HepG2 (cell line): ENCODE measurements around the gene FJX1. TPM values are rescaled to one million over a fixed set of nuclear protein-coding genes. Genes with fewer than 3 reads are reported as not detected.

Experiments
- ATAC-seq: fragments of 200-7000 bp; cut with Tn5 transposase; 3 replicates; pipeline ENCODE4 v1.9.1; 2020; ENCODE audit warnings: mild to moderate bottlenecking, moderate library complexity
- BruUV-seq: library from RNA; stranded (reverse); fragments of 400-500 nt; replicated peaks from 2 replicates; lab custom pipeline; 2021; lab: Mats Ljungman, UMichigan
- CTCF ChIA-PET: fragments of 300-600 bp; formaldehyde crosslinking; extraction: SDS; loops from one replicate; lab custom pipeline; 2021; ENCODE audit warnings: low total read pairs, inconsistent platforms, low intra/inter-chr PET ratio; lab: Yijun Ruan, JAX
- POLR2A ChIA-PET: fragments of 350-600 bp; sonication (Branson Sonifier 250); formaldehyde crosslinking; loops from one replicate; lab custom pipeline; 2020; ENCODE audit warnings: antibody characterized with exemption, inconsistent platforms; lab: Yijun Ruan, JAX
- DNase-seq: peaks from one replicate; pipeline ENCODE4 v3.0.0-alpha.2; 2015; ENCODE audit warnings: low spot score
- FAIRE-seq: peaks from 3 replicates; lab custom pipeline; 2011; peaks lifted over from hg19 to GRCh38; lab: Jason Lieb, UNC
- H2AFZ ChIP-seq: one replicate; pipeline ENCODE4 v1.6.1; 2011; ENCODE audit warnings: low read length, inconsistent platforms
- H3K27ac ChIP-seq: fragments of 300-600 bp; 3 replicates; pipeline ENCODE4 v1.8.0; 2011; ENCODE audit warnings: mixed run types, mild to moderate bottlenecking, mixed read lengths, low read length, inconsistent platforms; ENCODE audit not compliant: insufficient read depth; ENCODE audit errors: extremely low read length
- H3K27me3 ChIP-seq, 2 experiments: fragments of 200-600 bp in 1 of 2; 2 replicates in 1 of 2; 3 replicates in 1 of 2; pipeline versions ENCODE4 v1.6.0 to v1.8.0; 2011; ENCODE audit warnings: low read length in 2 of 2, mild to moderate bottlenecking in 2 of 2, moderate library complexity in 2 of 2, inconsistent platforms in 1 of 2; ENCODE audit not compliant: insufficient read depth in 2 of 2, control insufficient read depth in 1 of 2
- H3K36me3 ChIP-seq, 2 experiments: fragments of 200-600 bp in 1 of 2; replicated peaks in 1 of 2; 2 replicates in 1 of 2; 3 replicates in 1 of 2; pipeline versions ENCODE4 v1.5.1 to v1.8.0; 2011; ENCODE audit warnings: low read length in 2 of 2, inconsistent platforms in 1 of 2; ENCODE audit not compliant: insufficient read depth in 2 of 2, control insufficient read depth in 1 of 2
- H3K4me1 ChIP-seq: 2 replicates; pipeline ENCODE4 v1.5.1; 2012; ENCODE audit warnings: low read length, inconsistent platforms; ENCODE audit not compliant: insufficient read depth
- H3K4me2 ChIP-seq: 2 replicates; pipeline ENCODE4 v1.6.0; 2011; ENCODE audit warnings: low read depth, low read length, inconsistent platforms
- H3K4me3 ChIP-seq, 3 experiments: fragments of 200-600 bp in 1 of 3; sonication (generic), shearing (Covaris generic) in 1 of 3; replicated peaks in 1 of 3; 2 replicates each; pipeline ENCODE4 v1.5.1; 2011 to 2016; ENCODE audit warnings: low read length in 3 of 3, inconsistent platforms in 2 of 3, low read depth in 2 of 3, mild to moderate bottlenecking in 2 of 3, control low read depth in 1 of 3, mixed read lengths in 1 of 3; ENCODE audit not compliant: insufficient read depth in 1 of 3
- H3K79me2 ChIP-seq: one replicate; pipeline ENCODE4 v1.6.1; 2011; ENCODE audit warnings: low read length, inconsistent platforms; ENCODE audit not compliant: insufficient read depth
- H3K9ac ChIP-seq: 2 replicates; pipeline ENCODE4 v1.6.0; 2011; ENCODE audit warnings: mild to moderate bottlenecking, low read depth, low read length, inconsistent platforms; ENCODE audit not compliant: insufficient read depth
- H3K9me3 ChIP-seq: 2 replicates; pipeline ENCODE4 v1.5.1; 2012; ENCODE audit warnings: mild to moderate bottlenecking, low read length
- H4K20me1 ChIP-seq: 2 replicates; pipeline ENCODE4 v1.6.0; 2011; ENCODE audit warnings: inconsistent platforms, mild to moderate bottlenecking, low read length, moderate library complexity; ENCODE audit not compliant: insufficient read depth
- BCLAF1 ChIP-seq: fragments of 450-650 bp; IDR thresholded peaks from 2 replicates; pipeline ENCODE4 v1.6.1; 2017; ENCODE audit warnings: mild to moderate bottlenecking
- FOSL2 ChIP-seq: sonication (generic); formaldehyde crosslinking; IDR thresholded peaks from 2 replicates; pipeline ENCODE4 v1.4.0; 2020; ENCODE audit warnings: missing genetic modification reagents
- HNF4A ChIP-seq: sonication (generic); formaldehyde crosslinking; IDR thresholded peaks from 2 replicates; pipeline ENCODE4 v1.4.0; 2020; ENCODE audit warnings: missing genetic modification reagents
- ZNF441 ChIP-seq: sonication (generic); formaldehyde crosslinking; IDR thresholded peaks from 2 replicates; pipeline ENCODE4 v1.7.0; 2021; ENCODE audit warnings: missing genetic modification reagents, borderline replicate concordance
- WGBS: methylation state at CpG from one replicate; pipeline ENCODE4 v1.1.6; 2017; ENCODE audit warnings: low lambda C conversion rate; 5-methylcytosine and 5-hydroxymethylcytosine counted together
- in situ Hi-C: cut with HindIII; loops from 2 replicates; pipeline ENCODE4 v1.10.0; 2017; ENCODE audit warnings: low pct_unique_long_range_greater_than_20kb; ENCODE audit not compliant: extremely low pct_ligation_motif_present
- intact Hi-C: fragments of 100-400 bp; cut with micrococcal nuclease; formaldehyde crosslinking; loops from one replicate; pipeline ENCODE4 v1.10.0; 2022; ENCODE audit not compliant: unreplicated experiment
- polyA plus RNA-seq, 8 experiments: library from polyadenylated mRNA; depleted of rRNA in 3 of 8; stranded (reverse) in 7 of 8; unstranded in 1 of 8; fragments of >200 nt; fragmentation: Illumina TruSeq in 4 of 8; extraction: Trizol in 4 of 8; gene quantifications; 2 replicates each; pipeline versions ENCODE4 v1.2.1 to v1.2.3, GENCODE V29; 2011 to 2016; ENCODE audit warnings: low read depth in 4 of 8, missing spikeins in 1 of 8, mixed read lengths in 1 of 8; ENCODE audit not compliant: insufficient read depth in 1 of 8
- total RNA-seq, 5 experiments: library from RNA; depleted of rRNA; stranded (reverse); fragments of >200 nt; fragmentation: Illumina TruSeq; extraction: Trizol; gene quantifications; 2 replicates each; pipeline ENCODE4 v1.2.3, GENCODE V29; 2016; ENCODE audit warnings: low read depth in 1 of 5

FJX1 gene
- total and polyA plus RNA-seq, 2 of the 13 experiments (the other 11 are each of a cell fraction or from before 2014, with no cell fraction given): 0.40 to 0.82 TPM

- ATAC-seq: peak; percentile 48; the same call in 1 of the 3 replicates
- no peak for TF ChIP-seq ZNF441
- TF ChIP-seq HNF4A (CRISPR knock-in tag): peak; percentile 30; the same call in 1 of the 2 replicates
- TF ChIP-seq, all 625 proteins: peak for 1
- Histone ChIP-seq H4K20me1 (no peaks in the 10 kb centered on the region), H2AFZ (no peak overlapping the region), H3K4me1 (peaks cover 20% of the 10 kb centered on the region), H3K27ac (no peak overlapping the region), H3K36me3 (no peaks in the 10 kb centered on the region), H3K4me2 (no peak overlapping the region), H3K27me3 (peaks cover 0 to 11% of the 10 kb centered on the region in 2 experiments; a peak in 1 of 5 replicates), H3K9me3 (no peaks in the 10 kb centered on the region), H3K4me3 (no peak overlapping the region), H3K79me2 (no peaks in the 10 kb centered on the region), H3K9ac (no peak overlapping the region)
- POLR2A ChIA-PET: interaction anchor here (1.1 kb wide), 1 partner anchor 32 kb away, joined by 3 read pairs; no protein-coding TSS in a partner anchor
- BruUV-seq: no TSS peak
- CTCF ChIA-PET: no interaction called here
- 13% methylated on average over 4 of the region's 4 CpGs for WGBS
- in situ Hi-C loops: no loop called here
- DNase-seq (no peak), FAIRE-seq (no peak)
- intact Hi-C loops: no loop called here
These were observed 11.3 kb downstream of the FJX1 start for GRCh38 chr11:35629511-35629910.

GRCh38 chr11:35629914-35630313 lies 11.7 kb downstream of the FJX1 start:
- TF ChIP-seq FOSL2 (peak; percentile 59), BCLAF1 (no peak)
- peak; percentile 37 for DNase-seq
- H3K27me3 ChIP-seq: peaks cover 0 to 11% of the 10 kb centered on the region in 2 experiments; a peak in 1 of 5 replicates
- no peaks in the 10 kb centered on the region for H3K9me3 ChIP-seq
- peaks cover 20% of the 10 kb centered on the region for H3K4me1 ChIP-seq
- no peaks in the 10 kb centered on the region for H3K79me2 ChIP-seq
- no peak for FAIRE-seq
- intact Hi-C loops: no loop called here
- no peak overlapping the region for H3K4me3 ChIP-seq
- WGBS: 7% methylated on average over 6 of the region's 6 CpGs
- H3K36me3 ChIP-seq: no peaks in the 10 kb centered on the region
- in situ Hi-C loops: no loop called here
- H2AFZ ChIP-seq: no peak overlapping the region
- H4K20me1 ChIP-seq: no peaks in the 10 kb centered on the region
- ChIA-PET POLR2A (interaction anchor here (1.1 kb wide), 1 partner anchor 32 kb away, joined by 3 read pairs; no protein-coding TSS in a partner anchor), CTCF (no interaction called here)
- H3K4me2 ChIP-seq: no peak overlapping the region
- no peak overlapping the region for H3K27ac ChIP-seq
- ATAC-seq: no peak
- no peak overlapping the region for H3K9ac ChIP-seq
- BruUV-seq: no TSS peak
